GM19035 (cell line): ENCODE results near the gene UFD1.
A peak's percentile ranks its signal among the peaks of the same experiment; 100 is the strongest.
"Not testable (repeated sequence)": the region's sequence is repeated elsewhere in the genome, so short reads cannot be mapped to it uniquely, and the experiment has no call there.

ENCODE experiments used
- ATAC-seq: cut with Tn5 transposase; IDR thresholded peaks from one replicate; pipeline ENCODE4 v1.9.1; 2021; ENCODE audit not compliant: unreplicated experiment

Gene UFD1

DNA sequence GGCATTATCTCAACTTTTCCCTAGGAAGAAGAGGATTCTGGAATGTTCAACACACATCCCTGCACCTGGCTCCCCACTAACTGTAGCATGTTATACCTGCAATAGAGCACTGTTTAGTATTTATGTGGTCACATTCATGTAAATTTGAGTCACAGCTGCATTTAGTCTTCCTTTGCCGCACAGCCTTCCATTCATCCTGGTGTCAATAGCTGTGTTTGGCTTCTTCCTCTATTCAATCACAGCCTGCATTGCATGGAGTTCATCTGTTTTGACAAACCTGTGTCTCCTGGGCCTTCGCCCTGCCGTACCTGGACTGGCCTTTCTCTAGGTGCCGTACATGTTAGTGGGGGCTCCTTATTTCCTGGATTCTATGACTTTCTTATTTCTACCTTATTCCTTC is 27.4 kb downstream of the UFD1 start:
- no peak for ATAC-seq

- no peak for ATAC-seq
Measured at GRCh38 chr22:19450363-19451175, 28.4 kb downstream of the UFD1 start.

DNA sequence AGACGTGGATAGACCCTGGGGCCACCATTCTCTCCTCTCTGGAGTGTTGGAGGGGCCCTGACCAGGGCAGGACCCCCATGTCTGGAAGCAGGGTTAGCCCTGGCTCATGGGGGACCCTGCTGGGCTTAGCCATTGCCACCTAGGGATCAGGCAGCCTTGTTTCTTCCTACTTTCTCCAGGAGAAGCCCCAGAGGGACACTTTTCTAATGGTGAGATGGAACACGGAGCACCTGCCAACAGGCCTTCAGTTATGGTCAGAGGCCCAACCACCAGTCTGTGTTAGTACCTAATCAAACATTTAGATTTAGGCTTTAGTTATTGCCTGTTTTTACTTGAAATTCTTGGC is 29.6 kb downstream of the UFD1 start:
- ATAC-seq: no peak

- no peak for ATAC-seq
Measured at GRCh38 chr22:19448739-19449421, 30.1 kb downstream of the UFD1 start.

DNA sequence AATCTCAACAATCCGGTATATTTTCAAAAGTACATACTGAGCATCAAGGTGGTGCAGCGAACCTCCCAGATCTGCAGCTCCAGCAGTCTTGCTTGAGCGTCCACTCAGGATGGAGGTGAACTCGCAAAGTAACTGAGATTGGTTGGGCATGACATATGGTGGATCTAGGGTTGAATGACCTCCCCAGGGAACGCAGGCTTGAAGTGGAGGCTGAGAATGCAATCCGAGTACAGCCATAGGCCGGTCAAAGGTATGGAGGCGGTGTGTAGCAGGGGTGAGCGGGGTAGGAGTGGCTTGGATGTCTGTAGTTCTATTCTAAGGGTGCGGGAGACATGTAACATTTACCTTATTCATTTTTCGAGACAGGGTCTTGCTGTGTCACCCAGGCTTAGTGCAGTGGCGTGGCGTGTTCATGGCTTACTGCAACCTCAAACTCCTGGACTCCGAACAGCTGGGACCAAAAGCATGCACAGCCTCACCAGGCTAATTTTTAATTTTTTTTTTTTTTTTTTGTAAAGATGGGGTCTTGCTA is 30.9 kb downstream of the UFD1 start:
- peak; percentile 28 for ATAC-seq

GRCh38 chr22:19447330-19448075 is 31.5 kb downstream of the UFD1 start, which contains the start of gene C22orf39:
TSS of gene C22orf39 (minus strand) at chr22:19447711. CDS start at chr22:19447688, 23 bp downstream.
- ATAC-seq: peak; percentile 76

- no peak for ATAC-seq
Measured at GRCh38 chr22:19446603-19447329, 32.2 kb downstream of the UFD1 start.

DNA sequence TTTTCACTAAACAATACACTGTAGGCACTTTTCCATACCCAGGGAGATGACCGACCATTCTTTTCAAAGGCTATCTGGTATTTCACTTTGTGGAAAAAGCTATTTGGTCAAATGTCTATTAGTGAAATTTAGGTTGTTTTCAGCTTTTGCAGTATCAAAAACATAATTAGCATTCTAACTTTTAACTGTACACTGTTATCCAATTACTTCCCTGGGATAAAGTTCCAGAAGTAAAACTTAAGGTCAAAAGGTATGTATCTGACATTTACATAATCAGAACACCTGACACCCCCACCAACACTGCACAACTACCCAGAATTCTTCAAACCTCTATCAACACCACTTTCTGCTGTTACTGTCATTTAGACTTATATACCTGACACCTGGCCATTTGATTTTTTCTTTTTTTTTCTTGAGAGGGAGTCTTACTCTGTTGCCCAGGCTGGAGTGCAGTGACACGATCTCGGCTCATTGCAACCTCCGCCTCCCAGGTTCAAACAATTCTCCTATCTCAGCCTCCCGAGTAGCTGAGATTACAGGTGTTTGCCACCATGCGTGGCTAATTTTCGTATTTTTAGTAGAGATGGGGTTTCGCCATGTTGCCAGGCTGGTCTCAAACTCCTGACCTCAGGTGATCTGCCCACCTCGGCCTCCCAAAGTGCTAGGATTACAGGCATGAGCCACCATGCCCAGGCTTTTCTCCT is 33.6 kb downstream of the UFD1 start:
- ATAC-seq: not testable (repeated sequence)

- ATAC-seq: no peak
Measured at GRCh38 chr22:19443544-19444211, 35.3 kb downstream of the UFD1 start.

DNA sequence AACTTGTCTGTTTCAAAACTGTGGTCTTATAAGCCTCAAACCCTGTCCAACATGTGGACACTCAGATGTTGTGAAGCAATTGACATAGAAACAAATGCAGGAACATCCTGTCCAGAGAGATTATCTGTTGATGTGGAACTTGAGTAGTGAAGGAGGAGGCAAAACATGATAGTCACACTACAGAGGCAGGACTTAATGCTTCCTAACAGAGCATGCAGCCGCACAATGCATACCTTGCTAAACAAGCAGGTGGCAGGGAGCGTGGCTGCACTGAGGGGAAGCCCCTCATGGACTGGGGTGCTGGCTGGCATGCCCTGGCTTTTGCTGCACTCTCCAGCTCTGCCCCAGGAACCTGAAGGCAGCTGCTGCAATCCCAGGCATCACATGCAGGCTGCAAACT is 36.8 kb downstream of the UFD1 start:
- ATAC-seq: no peak

DNA sequence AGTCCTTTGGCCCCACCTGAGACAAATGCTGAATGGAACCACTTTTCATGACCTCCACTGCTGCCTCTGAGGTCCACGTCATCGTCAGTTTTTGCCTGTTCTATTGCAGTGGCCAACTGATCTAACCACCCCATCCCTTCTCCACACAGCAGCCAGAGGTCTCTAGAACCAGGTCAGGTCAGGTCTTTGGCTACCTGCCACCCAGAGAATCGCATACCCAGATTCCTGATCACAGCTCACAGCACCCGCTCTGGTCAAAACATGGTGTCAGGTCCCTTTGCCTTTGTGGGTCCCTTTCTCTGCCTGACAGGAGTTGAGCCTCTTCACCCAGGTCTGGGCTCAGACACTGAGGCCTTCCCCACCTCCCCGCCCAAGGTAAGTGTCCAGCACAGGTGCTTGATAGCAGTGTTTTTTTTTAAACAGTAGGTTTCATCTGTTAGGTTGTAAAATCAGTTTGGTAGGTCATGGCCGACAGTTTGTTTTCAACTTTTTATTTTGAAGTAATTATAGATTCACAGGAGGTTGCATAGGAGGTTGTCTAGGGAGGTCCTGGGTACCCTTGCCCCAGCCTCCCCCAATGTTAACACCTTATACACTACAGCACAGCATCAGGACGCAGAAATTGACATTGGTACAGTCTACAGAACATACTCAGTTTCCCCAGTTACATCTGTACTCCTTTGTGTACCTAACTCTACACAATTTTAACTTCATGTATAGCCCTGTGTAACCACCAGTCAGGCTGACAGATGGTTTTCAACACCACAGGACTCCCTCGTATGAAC is 38.4 kb downstream of the UFD1 start:
- ATAC-seq: no peak

GRCh38 chr22:19438298-19438697 is 40.7 kb downstream of the UFD1 start:
- no peak for ATAC-seq

DNA sequence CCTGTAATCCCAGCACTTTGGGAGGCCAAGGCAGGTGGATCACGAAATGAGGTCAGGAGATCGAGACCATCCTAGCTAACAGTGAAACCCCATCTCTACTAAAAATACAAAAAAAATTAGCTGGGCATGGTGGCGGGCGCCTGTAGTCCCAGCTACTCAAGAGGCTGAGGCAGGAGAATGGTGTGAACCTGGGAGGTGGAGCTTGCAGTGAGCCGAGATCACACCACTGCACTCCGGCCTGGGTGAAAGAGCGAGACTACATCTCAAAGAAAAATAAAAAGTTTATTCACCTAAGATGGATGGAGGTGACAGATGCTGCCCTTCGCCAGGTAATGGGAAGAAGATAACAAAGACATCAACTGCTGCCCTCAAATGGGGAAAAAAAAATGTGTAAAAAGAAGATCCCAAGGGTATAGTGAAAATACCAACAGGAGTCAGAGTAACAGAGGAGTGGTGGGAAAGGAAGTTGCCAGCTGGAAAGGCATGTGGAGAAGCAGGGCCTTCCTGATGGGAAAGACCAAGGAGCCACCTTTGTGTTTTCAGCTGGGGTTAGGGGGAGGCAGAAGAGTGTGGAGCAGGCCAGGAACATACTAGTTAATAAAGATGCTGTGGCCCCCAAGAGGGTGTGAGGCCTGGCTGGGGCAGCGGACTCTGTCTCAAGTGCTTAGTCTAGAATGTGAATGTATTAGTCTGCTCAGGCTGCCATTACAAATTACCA is 42.4 kb downstream of the UFD1 start:
- ATAC-seq: not testable (repeated sequence)

DNA sequence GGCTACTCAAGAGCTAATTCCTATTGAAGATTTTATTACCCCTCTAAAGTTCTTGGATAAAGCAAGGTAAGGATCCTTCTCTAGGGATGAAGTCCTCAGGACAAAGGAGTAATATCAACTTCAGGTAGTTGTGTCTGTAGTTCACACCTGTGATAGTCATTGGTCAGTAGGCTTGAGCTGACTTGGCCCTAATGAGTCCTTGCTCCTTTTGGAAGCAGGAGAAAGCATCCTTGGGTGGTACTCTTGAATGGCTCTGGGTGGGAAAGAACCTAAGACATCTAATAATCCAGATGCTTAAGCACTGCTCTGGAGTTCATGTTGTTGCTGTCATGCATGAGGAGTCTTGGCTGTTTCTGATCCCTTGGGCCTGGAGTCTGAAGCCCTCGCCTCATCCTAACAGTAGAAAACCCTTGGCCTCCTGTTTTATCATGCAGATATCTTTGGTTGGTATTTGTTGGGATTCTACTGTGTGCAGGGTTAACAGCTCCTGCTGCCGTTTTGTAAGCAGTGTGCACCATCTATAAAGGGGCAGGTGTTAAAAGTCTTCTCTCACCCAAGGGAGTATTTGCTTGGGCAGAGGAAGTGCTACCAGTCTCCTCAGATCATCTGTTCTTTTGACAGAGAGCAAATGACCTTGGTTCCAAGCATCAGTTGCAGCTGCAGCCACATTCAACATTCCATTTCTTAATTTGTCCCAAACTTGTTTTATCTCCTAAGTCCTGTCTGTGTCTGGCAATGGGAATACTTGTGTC is 44.0 kb downstream of the UFD1 start:
- no peak for ATAC-seq

DNA sequence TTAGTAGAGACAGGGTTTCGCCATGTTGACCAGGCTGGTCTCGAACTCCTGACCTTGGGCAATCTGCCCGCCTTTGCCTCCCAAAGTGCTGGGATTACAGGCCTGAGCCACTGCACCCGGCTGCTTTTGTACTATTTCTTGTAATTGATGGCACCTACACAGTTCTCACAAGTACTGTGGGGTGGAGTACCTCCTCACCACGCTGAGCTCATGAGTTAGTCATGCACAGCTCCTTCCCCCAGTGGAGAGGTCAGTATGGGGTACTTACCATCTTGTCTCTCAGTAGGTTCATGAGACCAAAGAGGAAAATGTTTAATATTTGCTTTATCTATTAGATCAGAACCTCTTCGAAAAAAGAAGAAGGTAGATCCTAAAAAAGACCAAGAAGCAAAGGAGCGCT is 44.6 kb downstream of the UFD1 start:
- ATAC-seq: no peak

- peak; percentile 78 for ATAC-seq
Measured at GRCh38 chr22:19432133-19432851, 46.7 kb downstream of the UFD1 start, which contains the start of gene MRPL40. TSS of gene MRPL40 (plus strand) at chr22:19432545. CDS start at chr22:19432555, 10 bp downstream.

GRCh38 chr22:19431649-19432132 is 47.3 kb downstream of the UFD1 start, which contains the start of gene HIRA:
TSS of gene HIRA (minus strand) at chr22:19431733. CDS start at chr22:19431476, 257 bp downstream.
- peak; percentile 58 for ATAC-seq
